Activated CD8-positive, alpha-beta memory T cell treated with anti-CD3 and anti-CD28 coated beads, Interleukin-2, amount 50 U/mL, for 4 hours (primary cell): ENCODE data around the gene NDRG4.

Experiments used
- DNase-seq: peaks from one replicate; pipeline ENCODE4 v3.0.0-alpha.2; 2020

Gene NDRG4

GRCh38 chr16:58510776-58511628 lies 11.1 kb downstream of the NDRG4 start:
- no peak for DNase-seq

DNA sequence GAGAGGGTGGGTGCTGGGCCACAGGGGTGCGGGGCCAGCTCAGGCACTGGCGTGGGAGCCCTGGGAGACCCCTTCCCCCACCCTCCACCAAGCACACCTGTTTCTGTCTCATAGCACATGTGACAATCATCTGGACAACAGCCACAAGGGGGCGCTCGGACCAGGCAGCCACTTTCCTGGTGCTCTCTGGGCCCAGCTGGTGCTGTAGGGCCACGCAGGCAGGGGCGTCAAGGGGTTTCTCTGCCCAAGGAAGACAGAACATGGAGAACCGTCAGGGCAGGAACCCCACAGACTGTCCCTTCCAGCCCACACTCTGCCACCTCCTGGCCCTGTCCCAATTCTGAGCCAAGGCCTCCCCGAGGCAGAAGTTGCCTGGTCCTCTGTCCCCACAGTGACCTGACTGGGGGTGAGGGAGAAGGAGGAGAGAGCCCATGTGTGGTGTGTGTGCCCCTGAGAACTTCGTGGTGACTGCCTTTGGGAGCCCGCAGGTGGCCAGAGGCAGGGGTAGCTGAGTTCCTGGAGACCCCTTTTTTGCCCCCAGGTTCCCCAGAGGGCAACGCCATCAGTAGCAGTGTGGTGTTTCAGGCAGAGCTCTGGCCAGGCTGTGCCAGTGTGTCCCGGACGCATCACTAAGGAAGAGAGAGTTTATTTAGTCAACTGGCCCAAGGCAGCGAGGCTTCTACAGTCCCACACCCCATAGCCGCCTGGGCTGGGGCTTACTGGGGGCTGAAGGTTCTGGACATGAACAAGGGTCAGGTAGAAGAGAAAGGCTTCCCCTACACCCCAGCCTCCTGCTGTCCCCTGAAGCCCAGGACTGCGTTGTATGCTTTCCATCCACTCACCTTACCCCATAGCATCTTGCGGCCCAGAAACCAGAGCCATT lies 12.2 kb downstream of the NDRG4 start:
- DNase-seq, result peak; percentile 87

DNA sequence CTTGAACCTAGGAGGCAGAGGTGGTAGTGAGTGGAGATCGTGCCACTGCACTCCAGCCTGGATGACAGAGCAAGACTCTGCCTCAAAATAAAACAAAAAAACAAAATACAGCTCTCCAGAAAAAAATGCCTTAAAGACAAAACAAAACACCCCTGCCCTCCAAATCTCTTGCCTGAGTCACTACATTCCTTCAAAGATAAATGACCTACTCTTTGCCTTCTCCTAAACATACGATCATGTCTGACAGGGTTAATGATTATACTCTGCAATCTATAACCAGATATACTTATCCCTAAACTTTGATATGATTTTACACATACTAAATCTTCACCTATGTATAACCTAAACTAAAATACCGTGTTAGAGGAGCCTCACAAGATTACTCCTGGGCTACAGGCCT lies 13.9 kb downstream of the NDRG4 start:
- DNase-seq, result no peak

DNA sequence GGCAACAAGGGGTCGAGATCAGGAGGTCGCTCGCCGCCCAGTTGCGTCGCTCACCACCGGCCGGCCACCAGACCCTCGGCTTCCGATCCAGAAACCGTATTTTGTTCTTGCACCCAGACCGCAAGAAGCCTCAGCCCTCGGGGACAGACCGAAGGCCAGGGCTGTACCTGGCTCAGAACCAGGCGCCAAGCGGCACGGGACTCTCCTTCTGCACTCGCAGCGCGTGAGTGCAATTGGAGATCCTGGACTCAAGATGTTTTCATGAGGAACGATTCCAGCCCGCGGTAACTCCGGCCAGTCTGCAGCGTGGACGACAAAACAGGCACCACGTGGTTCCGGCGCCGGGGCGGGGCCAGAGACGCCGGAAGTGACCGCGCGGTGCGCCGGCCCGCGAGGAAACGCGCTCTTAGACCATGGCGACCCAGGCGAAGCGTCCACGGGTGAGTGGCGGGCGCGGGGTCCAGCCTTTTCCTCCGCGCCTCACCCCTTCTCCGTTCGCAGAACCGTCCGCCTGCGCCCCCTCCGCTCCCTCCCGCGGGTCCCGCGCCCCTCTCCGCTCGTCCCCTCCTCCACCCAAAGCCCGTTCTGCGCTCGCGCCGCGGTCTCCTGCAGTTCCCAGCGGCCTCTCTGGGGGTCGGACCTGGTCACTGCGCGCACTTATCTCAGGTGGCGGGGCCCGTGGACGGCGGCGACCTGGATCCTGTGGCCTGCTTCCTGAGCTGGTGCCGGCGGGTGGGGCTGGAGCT lies 15.4 kb downstream of the NDRG4 start, which contains the start of gene SETD6:
TSS of gene SETD6 (plus strand) at position 393 of the 746 bp plus-strand sequence. CDS start at position 414, 21 bp downstream.
- DNase-seq, result peak; percentile 75

GRCh38 chr16:58515871-58516767 lies 16.2 kb downstream of the NDRG4 start:
- peak; percentile 48 for DNase-seq

DNA sequence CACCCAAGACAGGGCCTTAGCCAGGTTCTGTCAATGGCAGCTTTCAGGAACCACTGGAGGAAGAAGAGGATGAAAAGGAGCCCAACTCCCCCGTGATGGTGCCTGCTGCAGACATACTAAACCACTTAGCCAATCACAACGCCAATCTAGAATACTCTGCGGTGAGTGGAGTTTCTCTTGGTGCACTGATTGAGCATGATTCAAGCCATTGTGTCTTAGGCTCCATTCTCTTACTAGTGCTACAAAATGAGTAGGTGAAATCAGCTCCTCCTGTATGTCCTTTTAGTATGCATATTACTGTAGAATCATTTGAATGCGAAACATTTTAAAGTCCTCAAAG lies 16.8 kb downstream of the NDRG4 start:
- DNase-seq, result no peak

GRCh38 chr16:58518083-58518979 lies 18.4 kb downstream of the NDRG4 start:
- DNase-seq, result no peak

GRCh38 chr16:58518980-58519368 lies 19.0 kb downstream of the NDRG4 start:
- DNase-seq, result no peak

DNA sequence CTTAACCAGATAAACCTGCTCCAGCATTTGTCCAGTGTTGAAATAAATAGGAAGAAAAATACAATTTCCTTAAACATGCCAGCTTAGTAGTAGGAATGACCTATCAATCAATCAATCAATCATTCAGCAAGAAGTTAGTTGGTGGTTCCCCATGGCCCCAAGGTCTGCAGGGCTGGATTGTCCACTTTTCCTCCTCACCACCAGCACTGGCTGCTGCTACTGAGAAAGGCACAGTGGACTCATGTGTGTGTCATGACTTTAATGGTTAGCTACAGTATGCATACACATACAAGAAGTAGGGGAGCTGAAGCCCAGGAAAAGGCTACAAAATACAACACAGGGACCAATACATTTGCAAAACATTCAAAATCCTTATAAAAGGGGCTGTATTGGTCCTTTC lies 19.8 kb downstream of the NDRG4 start:
- no peak for DNase-seq

- no peak for DNase-seq
These were observed 30.2 kb downstream of the NDRG4 start for GRCh38 chr16:58530179-58530578.

DNA sequence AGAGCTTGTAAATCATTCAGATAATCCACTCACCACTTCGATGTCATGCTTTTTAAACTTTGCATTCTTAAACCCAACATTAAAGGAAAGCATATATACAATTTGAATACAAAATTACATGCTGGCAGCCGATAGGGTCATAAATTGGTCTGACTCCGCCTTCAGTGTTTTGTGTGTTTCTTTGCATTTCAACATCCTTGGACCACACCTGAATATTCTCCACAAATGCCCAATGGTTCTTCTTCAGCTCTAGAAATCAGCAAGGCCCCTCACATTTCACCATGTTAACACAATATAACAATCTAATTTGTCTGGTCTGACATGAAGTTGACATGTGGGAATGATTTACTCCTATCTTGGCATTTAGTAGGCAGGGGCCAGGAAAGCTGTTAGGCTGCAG lies 32.5 kb downstream of the NDRG4 start:
- DNase-seq, result no peak

DNA sequence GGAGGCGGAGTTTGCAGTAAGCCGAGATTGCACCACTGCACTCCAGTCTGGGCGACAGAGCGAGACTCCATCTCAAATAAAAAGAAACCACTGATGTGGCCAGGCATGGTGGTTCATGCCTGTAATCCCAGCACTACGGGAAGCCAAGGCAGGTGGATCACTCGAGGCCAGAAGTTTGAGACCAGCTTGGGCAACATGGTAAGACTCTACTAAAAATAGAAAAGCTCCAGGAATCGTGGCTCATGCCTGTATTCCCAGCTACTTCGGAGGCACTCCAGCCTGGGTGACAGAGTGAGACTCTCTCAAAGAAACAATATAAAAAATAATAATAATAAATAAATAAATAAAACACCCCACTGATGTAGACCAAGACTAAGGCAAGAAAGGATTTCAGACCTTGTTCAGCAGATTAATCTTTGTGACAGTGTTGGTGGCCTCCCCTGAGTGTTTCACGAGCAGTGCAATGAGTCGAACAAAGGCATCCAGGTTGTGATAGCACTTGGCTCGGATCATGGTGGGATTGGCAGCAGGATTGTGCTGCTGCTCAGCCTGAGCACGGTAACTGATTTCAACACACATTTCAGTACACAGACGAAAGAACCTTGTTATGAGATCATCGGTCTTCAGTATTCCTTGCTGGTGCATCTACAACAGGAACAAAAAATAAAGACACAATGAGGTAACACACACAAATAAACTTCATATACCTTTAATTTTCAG lies 34.0 kb downstream of the NDRG4 start:
- no peak for DNase-seq

DNA sequence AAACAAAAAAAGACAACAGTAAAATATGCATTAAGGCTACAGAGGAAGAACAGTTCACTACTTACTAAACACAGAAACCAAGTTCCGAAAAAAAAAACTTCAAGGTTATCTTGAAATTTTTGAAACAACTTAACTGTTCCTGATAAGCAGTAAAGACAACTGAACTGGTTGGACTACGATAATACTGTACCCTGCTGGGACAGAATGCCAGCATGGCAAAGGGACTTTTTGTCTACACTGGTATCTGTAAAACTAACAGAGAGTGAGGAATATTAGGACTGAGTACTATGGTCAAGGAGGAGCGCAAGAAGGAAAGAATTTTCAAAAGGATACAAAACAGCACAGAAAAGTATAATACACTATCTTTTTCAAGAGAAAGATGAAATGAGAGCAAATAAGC lies 35.2 kb downstream of the NDRG4 start:
- no peak for DNase-seq

- DNase-seq, result no peak
These were observed 36.3 kb downstream of the NDRG4 start for GRCh38 chr16:58536278-58536677.

GRCh38 chr16:58537124-58537906 lies 37.4 kb downstream of the NDRG4 start:
- no peak for DNase-seq

- DNase-seq, result no peak
These were observed 41.8 kb downstream of the NDRG4 start for GRCh38 chr16:58541711-58542110.

- no peak for DNase-seq
These were observed 42.3 kb downstream of the NDRG4 start for GRCh38 chr16:58542291-58542690.

GRCh38 chr16:58543685-58544084 lies 43.7 kb downstream of the NDRG4 start:
- DNase-seq, result no peak

- no peak for DNase-seq
These were observed 48.4 kb downstream of the NDRG4 start for GRCh38 chr16:58548378-58548777.

GRCh38 chr16:58551496-58551895 lies 51.6 kb downstream of the NDRG4 start:
- DNase-seq, result no peak
